Fibroblast of the aortic adventitia (primary cell): ENCODE data around the gene AUTS2. TPM values are rescaled to one million over a fixed set of nuclear protein-coding genes. Genes with fewer than 3 reads are reported as not detected.
"Not testable (repeated sequence)": the region's sequence is repeated elsewhere in the genome, so short reads cannot be mapped to it uniquely, and the experiment has no call there.

Experiments used
- DNase-seq: peaks from one replicate; pipeline ENCODE4 v3.0.0-alpha.2; 2010; ENCODE audit warnings: low read depth
- H3K4me3 ChIP-seq: 2 replicates; pipeline ENCODE4 v1.5.1; 2011; ENCODE audit warnings: low read depth, mild to moderate bottlenecking, control low read depth, low read length, moderate library complexity
- CTCF ChIP-seq: IDR thresholded peaks from 2 replicates; pipeline ENCODE4 v1.5.1; 2011; ENCODE audit warnings: mild to moderate bottlenecking, low read length, control low read depth, inconsistent platforms; ENCODE audit not compliant: insufficient read depth
- total RNA-seq: library from RNA; depleted of rRNA; stranded (reverse); fragments of >200 nt; gene quantifications from 2 replicates; pipeline ENCODE4 v1.2.3, GENCODE V29; 2012; ENCODE audit warnings: low replicate concordance

Gene AUTS2
- total RNA-seq, 1 donor: 10.7 TPM

GRCh38 chr7:70640266-70640833, 1042.1 kb downstream of the AUTS2 start:
- no peak overlapping the region for H3K4me3 ChIP-seq
- peak; percentile 5 for DNase-seq
- no peak for TF ChIP-seq CTCF

GRCh38 chr7:70641882-70642281, 1043.6 kb downstream of the AUTS2 start:
- H3K4me3 ChIP-seq: no peak overlapping the region
- no peak for DNase-seq
- no peak for TF ChIP-seq CTCF

- no peak for TF ChIP-seq CTCF
- no peak for DNase-seq
- no peak overlapping the region for H3K4me3 ChIP-seq
Measured at GRCh38 chr7:70645279-70645678, 1047.0 kb downstream of the AUTS2 start.

- DNase-seq: no peak
- no peak overlapping the region for H3K4me3 ChIP-seq
- no peak for TF ChIP-seq CTCF
Measured at GRCh38 chr7:70645876-70646351, 1047.6 kb downstream of the AUTS2 start.

GRCh38 chr7:70646536-70647248, 1048.4 kb downstream of the AUTS2 start:
- DNase-seq: no peak

DNA sequence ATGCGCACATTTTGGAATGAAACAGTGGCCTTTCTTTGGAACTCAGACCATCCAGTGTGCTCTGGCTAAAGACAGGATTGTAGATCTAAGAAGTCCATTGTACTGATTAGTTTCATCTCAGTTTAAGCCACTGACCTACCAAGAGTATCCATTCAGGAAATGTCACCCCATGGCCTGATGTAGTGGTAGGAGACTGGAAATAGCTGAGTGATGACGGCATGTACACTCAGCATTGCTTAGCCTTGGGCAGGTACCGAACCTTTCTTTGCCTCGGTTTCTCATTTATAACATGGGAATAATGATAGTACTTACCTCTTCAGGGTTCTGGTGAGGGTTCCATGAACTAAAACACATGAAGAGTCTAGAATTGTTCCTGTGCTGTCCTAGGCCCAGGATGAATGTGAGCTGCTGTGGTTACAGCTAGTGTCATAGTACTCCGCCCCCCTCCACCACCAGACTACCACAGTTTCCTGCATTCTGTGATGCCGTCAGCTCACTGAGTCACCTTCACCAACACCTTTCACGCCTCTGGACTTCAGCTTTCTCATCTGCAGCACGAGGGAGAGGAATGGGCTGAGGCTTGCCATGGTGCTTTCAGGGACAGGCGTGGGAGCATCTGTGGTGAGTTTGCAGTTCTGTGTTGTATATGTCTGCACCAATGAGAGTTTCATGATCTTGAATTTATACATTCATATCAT, 1049.7 kb downstream of the AUTS2 start:
- no peak for DNase-seq
- TF ChIP-seq CTCF: no peak
- H3K4me3 ChIP-seq: no peak overlapping the region

More at GRCh38 chr7:70646536-70647248, 1048.4 kb downstream of the AUTS2 start:
- no peak for TF ChIP-seq CTCF
- no peak overlapping the region for H3K4me3 ChIP-seq

- not testable (repeated sequence) for DNase-seq, H3K4me3 ChIP-seq
Measured at GRCh38 chr7:70648499-70648861, 1050.2 kb downstream of the AUTS2 start.
